HFF-Myc (cell line): ENCODE measurements around the gene SAE1.
A peak's percentile ranks its signal among the peaks of the same experiment; 100 is the strongest.

ENCODE experiments used
- DNase-seq: peaks from one replicate; pipeline ENCODE4 v3.0.0-alpha.2; 2011; ENCODE audit warnings: low read depth; ENCODE audit errors: extremely low read depth
- H3K4me3 ChIP-seq: replicated peaks from 2 replicates; pipeline ENCODE4 v1.5.1; 2011; ENCODE audit warnings: low read depth, mild to moderate bottlenecking, control low read depth, low read length
- TF ChIP-seq, protein P1 (sequence below): IDR thresholded peaks from 2 replicates; pipeline ENCODE4 v1.5.1; 2012; ENCODE audit warnings: mild to moderate bottlenecking, low read depth, low read length, control low read depth; ENCODE audit errors: missing control alignments

SAE1 gene

DNA sequence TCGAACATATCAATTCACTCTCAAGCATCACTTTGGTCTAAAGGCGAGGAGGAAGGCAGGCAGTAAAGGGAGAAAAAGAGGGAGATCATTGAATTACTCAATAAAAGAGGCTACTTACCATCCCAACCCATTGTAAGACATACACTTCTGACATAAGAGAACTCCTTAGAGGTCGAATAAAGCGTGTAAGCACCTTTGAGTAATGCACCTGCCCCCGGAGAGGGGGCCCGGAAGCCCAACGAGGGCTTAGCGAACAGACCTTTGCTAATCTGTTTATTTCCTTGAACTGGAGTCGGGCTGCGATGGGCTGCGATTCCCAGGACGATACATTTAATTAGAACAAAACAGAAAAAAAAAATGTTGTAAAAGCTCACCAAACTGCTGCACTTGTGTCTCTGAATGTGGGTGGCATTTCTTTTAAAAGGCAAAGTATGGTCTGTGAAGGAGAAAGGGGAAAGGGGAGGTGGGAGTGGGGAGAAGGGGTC, 20.1 kb upstream of the SAE1 start:
- peak overlapping the region; percentile 97 for H3K4me3 ChIP-seq
- no peak for DNase-seq
- TF ChIP-seq, protein P1, sequence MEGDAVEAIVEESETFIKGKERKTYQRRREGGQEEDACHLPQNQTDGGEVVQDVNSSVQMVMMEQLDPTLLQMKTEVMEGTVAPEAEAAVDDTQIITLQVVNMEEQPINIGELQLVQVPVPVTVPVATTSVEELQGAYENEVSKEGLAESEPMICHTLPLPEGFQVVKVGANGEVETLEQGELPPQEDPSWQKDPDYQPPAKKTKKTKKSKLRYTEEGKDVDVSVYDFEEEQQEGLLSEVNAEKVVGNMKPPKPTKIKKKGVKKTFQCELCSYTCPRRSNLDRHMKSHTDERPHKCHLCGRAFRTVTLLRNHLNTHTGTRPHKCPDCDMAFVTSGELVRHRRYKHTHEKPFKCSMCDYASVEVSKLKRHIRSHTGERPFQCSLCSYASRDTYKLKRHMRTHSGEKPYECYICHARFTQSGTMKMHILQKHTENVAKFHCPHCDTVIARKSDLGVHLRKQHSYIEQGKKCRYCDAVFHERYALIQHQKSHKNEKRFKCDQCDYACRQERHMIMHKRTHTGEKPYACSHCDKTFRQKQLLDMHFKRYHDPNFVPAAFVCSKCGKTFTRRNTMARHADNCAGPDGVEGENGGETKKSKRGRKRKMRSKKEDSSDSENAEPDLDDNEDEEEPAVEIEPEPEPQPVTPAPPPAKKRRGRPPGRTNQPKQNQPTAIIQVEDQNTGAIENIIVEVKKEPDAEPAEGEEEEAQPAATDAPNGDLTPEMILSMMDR = no peak

DNA sequence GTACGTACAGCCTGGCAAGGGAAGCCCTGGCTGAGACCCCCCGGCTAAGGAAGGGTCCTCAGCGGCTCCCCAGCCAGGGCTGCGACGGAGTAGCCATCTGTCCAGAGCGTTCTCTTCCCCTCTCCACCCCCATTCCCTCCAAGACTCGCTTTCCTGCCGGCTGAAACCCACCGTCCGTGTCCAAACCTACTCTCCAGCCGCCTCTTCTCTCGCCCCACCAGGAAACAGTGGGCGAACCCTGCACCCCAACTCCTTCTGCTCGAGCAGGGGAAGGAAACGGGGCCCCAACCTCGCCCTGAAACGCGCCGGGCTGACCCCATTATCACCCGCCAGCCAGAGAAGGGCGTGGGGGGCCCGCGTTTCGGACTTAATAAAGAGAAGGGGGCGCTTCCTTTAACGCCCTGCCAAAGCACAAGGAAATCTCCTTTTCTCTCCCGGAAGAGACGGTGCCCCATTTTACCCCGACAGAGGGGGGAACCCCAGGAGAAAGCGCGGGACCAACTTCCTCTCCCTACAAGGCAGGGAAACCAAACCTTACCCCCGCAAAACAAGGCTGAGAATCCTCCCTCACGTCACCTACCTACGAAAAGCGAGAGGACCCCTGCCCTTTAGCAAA, 19.5 kb upstream of the SAE1 start:
- TF ChIP-seq, protein P1 = no peak
- DNase-seq = no peak
- H3K4me3 ChIP-seq = peak overlapping the region; percentile 97

DNA sequence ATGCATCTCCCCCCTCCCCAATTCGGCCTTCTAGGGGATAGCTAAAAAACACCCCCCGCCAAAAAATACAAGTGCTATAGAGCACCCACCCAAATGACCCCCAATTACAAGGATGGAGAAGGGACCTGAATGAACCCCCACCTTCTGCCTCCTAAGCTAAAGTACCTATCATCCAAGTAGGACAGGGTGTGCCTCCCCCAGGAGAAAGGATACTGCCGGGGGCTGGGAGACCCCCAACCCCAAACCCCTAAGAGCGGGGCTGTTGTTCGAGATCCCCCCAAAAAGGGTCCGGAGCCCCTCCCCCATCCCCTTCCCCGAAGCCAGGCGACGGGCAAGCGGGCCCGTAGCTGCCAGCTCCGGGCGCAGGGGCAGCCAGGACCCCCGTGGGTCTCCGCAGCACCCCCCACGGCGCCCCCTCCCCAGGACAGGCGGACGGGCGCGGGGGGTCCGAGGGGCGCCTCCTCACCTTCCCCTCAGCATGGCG, 18.9 kb upstream of the SAE1 start:
- peak overlapping the region; percentile 97 for H3K4me3 ChIP-seq
- TF ChIP-seq, protein P1 = no peak
- no peak for DNase-seq

DNA sequence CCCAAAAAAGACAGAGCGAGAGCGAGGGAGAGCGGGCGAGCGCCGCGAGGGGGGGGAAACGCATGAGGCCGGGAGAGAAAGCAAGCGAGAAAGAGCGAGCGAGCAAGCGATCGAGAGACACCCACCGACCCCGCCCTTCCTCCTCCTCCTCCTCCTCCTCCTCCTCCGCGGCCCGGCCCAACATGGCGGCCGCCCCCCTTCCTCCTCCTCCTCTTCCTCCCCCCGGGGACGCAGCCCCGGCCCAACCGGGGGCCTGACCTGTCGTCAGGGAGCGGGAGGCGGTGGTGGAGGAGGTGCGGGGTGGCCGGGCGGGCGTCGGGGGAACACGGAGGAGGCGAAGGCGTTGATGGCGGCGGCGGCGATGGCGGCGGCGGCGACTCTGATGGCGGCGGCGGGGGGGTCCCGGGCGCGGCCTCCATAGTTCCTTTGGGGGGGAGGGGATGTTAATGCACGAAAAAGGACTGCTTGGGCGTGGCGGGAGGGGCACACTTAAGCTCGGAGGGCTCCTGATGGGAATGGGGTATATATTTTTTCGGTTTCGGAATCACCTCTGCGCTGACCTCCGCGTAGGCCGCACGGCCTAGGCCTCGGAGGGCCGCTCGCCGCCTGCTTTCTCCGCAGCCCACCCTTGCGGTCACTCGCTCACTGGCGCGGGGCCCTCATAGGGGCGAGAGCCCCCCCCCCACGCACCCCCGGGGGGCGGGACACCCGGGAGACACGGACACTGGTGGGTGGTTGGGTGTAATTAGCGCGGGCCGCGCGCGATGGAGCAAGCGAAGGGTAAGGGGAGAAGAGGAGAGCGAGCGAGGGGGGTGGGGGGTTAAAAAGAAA, 18.3 kb upstream of the SAE1 start:
- TF ChIP-seq, protein P1 = no peak
- peak; percentile 70 for DNase-seq
- H3K4me3 ChIP-seq = peak overlapping the region; percentile 97

DNA sequence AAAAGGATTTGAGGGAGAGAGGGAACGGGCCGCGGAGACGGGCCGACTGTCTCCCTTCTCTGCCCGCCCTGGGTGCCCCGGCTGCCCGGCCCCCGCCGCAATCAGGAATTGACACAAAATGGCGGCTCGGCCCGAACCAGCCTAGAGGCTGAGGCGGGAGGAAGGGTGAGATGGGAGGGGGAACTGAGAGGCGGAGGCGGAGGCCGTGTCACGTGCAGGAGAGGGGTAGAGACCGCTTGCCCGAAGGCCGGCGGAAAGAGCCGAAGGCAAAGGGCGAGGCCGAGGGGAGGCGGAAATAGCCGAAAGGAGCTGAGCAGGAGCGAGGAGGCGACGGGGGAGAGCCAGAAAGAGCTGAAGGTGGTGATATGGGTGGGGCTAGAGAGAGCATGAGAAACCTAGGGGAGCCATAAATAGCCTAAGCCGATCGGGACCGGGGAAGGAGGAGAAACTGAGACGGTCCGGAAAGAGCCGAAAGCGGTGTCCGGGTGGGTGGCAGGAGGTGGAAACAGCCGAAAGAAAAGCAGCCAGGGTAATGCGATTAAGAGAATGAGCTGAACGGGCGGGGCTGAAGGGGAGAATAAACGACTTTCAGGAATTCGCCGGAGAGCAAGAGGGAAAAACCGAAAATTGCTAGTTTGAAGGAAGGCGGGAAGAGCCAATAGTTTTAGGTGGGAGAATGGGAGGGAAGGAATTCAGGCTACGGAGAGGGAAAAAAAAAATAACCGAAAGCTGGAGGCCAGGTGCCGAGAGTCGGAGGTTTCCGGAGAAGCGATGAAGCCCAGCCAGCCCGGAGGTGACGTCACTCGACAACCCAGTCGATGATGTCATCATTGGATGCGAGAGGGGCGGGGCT, 17.4 kb upstream of the SAE1 start, which contains the start of gene ZC3H4:
Gene ZC3H4, minus strand, starts transcription at position 780 of the 853 bp plus-strand sequence. CDS start 1,192 bp downstream, outside the sequence.
- peak; percentile 98 for DNase-seq
- peak within 1 kb of the TSS; percentile 97 for H3K4me3 ChIP-seq
- TF ChIP-seq, protein P1 = no peak
